PC-9 (cell line): ENCODE data around the gene ABR. TPM values are rescaled to one million over a fixed set of nuclear protein-coding genes. Genes with fewer than 3 reads are reported as not detected.

Experiments
- BruUV-seq: library from RNA; stranded (reverse); fragments of 400-500 nt; replicated peaks from 2 replicates; lab custom pipeline; 2021; lab: Mats Ljungman, UMichigan
- CTCF ChIA-PET: fragments of 300-600 bp; sonication (Branson Sonifier 250); formaldehyde crosslinking; loops from one replicate; lab custom pipeline; 2022; ENCODE audit warnings: antibody characterized with exemption; lab: Charles Lee
- POLR2A ChIA-PET: fragments of 300-600 bp; sonication (Branson Sonifier 250); formaldehyde crosslinking; loops from one replicate; lab custom pipeline; 2022; ENCODE audit warnings: antibody characterized with exemption; ENCODE audit not compliant: unreplicated experiment; lab: Charles Lee
- DNase-seq, 2 experiments: peaks; one replicate each; pipeline versions ENCODE4 v3.0.0 to v3.0.0-alpha.2; 2015 to 2022; ENCODE audit warnings: mixed read lengths in 1 of 2
- H2AFZ ChIP-seq: fragments of 200-600 bp; sonication (generic); 2 replicates; pipeline ENCODE4 v1.8.1; 2017; ENCODE audit warnings: antibody characterized with exemption
- H3F3A ChIP-seq: fragments of 200-600 bp; sonication (generic); 2 replicates; pipeline ENCODE4 v1.8.1; 2017; ENCODE audit warnings: antibody characterized with exemption, mild to moderate bottlenecking, low read depth; ENCODE audit not compliant: insufficient read depth
- H3K27ac ChIP-seq: fragments of 200-600 bp; sonication (generic); 2 replicates; pipeline ENCODE4 v1.6.1; 2016; ENCODE audit warnings: mixed run types
- H3K27me3 ChIP-seq: fragments of 200-600 bp; sonication (generic); 2 replicates; pipeline ENCODE4 v1.6.1; 2016; ENCODE audit warnings: low read depth, mixed run types; ENCODE audit not compliant: insufficient read depth
- H3K36me3 ChIP-seq: fragments of 200-600 bp; sonication (generic); 2 replicates; pipeline ENCODE4 v1.6.1; 2016; ENCODE audit warnings: low read depth, mixed run types
- H3K4me1 ChIP-seq: fragments of 200-600 bp; sonication (generic); replicated peaks from 2 replicates; pipeline ENCODE4 v1.6.1; 2016; ENCODE audit warnings: mixed run types; ENCODE audit not compliant: insufficient read depth
- H3K4me2 ChIP-seq: fragments of 200-600 bp; sonication (generic); 2 replicates; pipeline ENCODE4 v1.6.1; 2017; ENCODE audit warnings: mixed run types
- H3K4me3 ChIP-seq: fragments of 200-600 bp; sonication (generic); 2 replicates; pipeline ENCODE4 v1.6.1; 2016; ENCODE audit warnings: mixed run types
- H3K79me2 ChIP-seq: fragments of 200-600 bp; sonication (generic); 2 replicates; pipeline ENCODE4 v1.6.1; 2017; ENCODE audit warnings: low read depth, mixed run types
- H3K9me2 ChIP-seq: fragments of 200-600 bp; sonication (generic); 2 replicates; pipeline ENCODE4 v1.8.1; 2017; ENCODE audit warnings: mild to moderate bottlenecking; ENCODE audit not compliant: insufficient read depth
- H3K9me3 ChIP-seq: fragments of 200-600 bp; sonication (generic); 2 replicates; pipeline ENCODE4 v1.8.1; 2016; ENCODE audit warnings: low read depth; ENCODE audit not compliant: insufficient read depth
- H4K20me1 ChIP-seq: fragments of 200-600 bp; sonication (generic); 2 replicates; pipeline ENCODE4 v1.8.1; 2017; ENCODE audit not compliant: insufficient read depth
- CTCF ChIP-seq: fragments of 200-600 bp; sonication (generic); conservative IDR thresholded peaks from 2 replicates; pipeline ENCODE4 v1.6.1; 2017; ENCODE audit warnings: mixed run types, antibody characterized with exemption, mild to moderate bottlenecking, moderate library complexity
- EZH2 ChIP-seq: fragments of 200-600 bp; sonication (generic); IDR thresholded peaks from 2 replicates; pipeline ENCODE4 v1.8.0; 2017; ENCODE audit warnings: antibody characterized with exemption, low read depth
- intact Hi-C: fragments of 100-400 bp; cut with micrococcal nuclease; formaldehyde crosslinking; loops from one replicate; pipeline ENCODE4 v1.10.0; 2022; ENCODE audit not compliant: unreplicated experiment
- total RNA-seq: library from RNA; stranded (reverse); gene quantifications from 2 replicates; pipeline ENCODE4 v1.2.3, GENCODE V29; 2021

The ABR gene
- total RNA-seq, 1 experiment from 2014 or later: 76.0 TPM

GRCh38 chr17:1060991-1061390 is 118.8 kb downstream of the ABR start:
- Histone ChIP-seq H3F3A (peaks cover 35% of the 10 kb centered on the region), H3K4me3 (no peak overlapping the region), H2AFZ (no peak overlapping the region), H3K27me3 (no peaks in the 10 kb centered on the region), H3K27ac (0 out of 2 replicates have a peak overlapping the region, but pooled peaks have one; percentile 28), H3K4me2 (peak overlapping the region; percentile 44), H4K20me1 (no peaks in the 10 kb centered on the region), H3K4me1 (peaks cover 11% of the 10 kb centered on the region), H3K9me3 (no peaks in the 10 kb centered on the region), H3K9me2 (no peaks in the 10 kb centered on the region), H3K36me3 (peaks cover 6% of the 10 kb centered on the region), H3K79me2 (peaks cover 4% of the 10 kb centered on the region; the same call in 1 of the 2 replicates)
- intact Hi-C loops: loop anchor here (1.0 kb wide), 3 partner anchors 21 to 54 kb away; no protein-coding TSS in a partner anchor
- DNase-seq: peak; percentile 97 to 98
- BruUV-seq: no TSS peak
- no peak for TF ChIP-seq EZH2
- no peak for TF ChIP-seq CTCF
- CTCF ChIA-PET: no interaction called here
- POLR2A ChIA-PET: no interaction called here

GRCh38 chr17:1059131-1059795 is 120.5 kb downstream of the ABR start:
- POLR2A ChIA-PET: no interaction called here
- Histone ChIP-seq H3K27ac (no peak overlapping the region), H3K4me3 (no peak overlapping the region), H3K4me1 (peaks cover 11% of the 10 kb centered on the region), H4K20me1 (no peaks in the 10 kb centered on the region), H2AFZ (no peak overlapping the region), H3K9me3 (no peaks in the 10 kb centered on the region), H3K4me2 (no peak overlapping the region), H3K36me3 (no peaks in the 10 kb centered on the region; the same call in 1 of the 2 replicates), H3F3A (peaks cover 35% of the 10 kb centered on the region), H3K9me2 (no peaks in the 10 kb centered on the region), H3K79me2 (peaks cover 4% of the 10 kb centered on the region; the same call in 1 of the 2 replicates), H3K27me3 (no peaks in the 10 kb centered on the region)
- intact Hi-C loops: loop anchor here (2.0 kb wide), 2 partner anchors 64 to 200 kb away; no protein-coding TSS in a partner anchor
- TF ChIP-seq EZH2 (no peak), CTCF (no peak)
- no peak for DNase-seq
- CTCF ChIA-PET: interaction anchor here (1.3 to 1.5 kb wide), 2 partner anchors 56 to 63 kb away, joined by 9 to 17 read pairs; no protein-coding TSS in a partner anchor
- no TSS peak for BruUV-seq

- no peaks in the 10 kb centered on the region for H4K20me1 ChIP-seq
- POLR2A ChIA-PET: no interaction called here
These were observed 121.2 kb downstream of the ABR start for GRCh38 chr17:1058423-1059130.

More at GRCh38 chr17:1058423-1059130, 121.2 kb downstream of the ABR start:
- no peak overlapping the region for H3K4me2 ChIP-seq
- H3K36me3 ChIP-seq: no peaks in the 10 kb centered on the region; the same call in 1 of the 2 replicates
- peaks cover 4% of the 10 kb centered on the region; the same call in 1 of the 2 replicates for H3K79me2 ChIP-seq
- peaks cover 11% of the 10 kb centered on the region for H3K4me1 ChIP-seq
- no peak overlapping the region for H2AFZ ChIP-seq
- no TSS peak for BruUV-seq
- CTCF ChIA-PET: interaction anchor here (0.5 to 1.5 kb wide), 23 partner anchors 9 to 646 kb away, joined by 3 to 36 read pairs (median 4); no protein-coding TSS in a partner anchor
- H3K27ac ChIP-seq: no peak overlapping the region
- peak; percentile 43 to 83 for DNase-seq
- H3K27me3 ChIP-seq: no peaks in the 10 kb centered on the region
- H3K9me2 ChIP-seq: no peaks in the 10 kb centered on the region
- peaks cover 35% of the 10 kb centered on the region for H3F3A ChIP-seq
- TF ChIP-seq CTCF (peak; percentile 78), EZH2 (no peak)
- intact Hi-C loops: loop anchor here (1.0 to 2.0 kb wide), 4 partner anchors 64 to 200 kb away; no protein-coding TSS in a partner anchor
- H3K9me3 ChIP-seq: no peaks in the 10 kb centered on the region
- H3K4me3 ChIP-seq: no peak overlapping the region
